Cardiac fibroblast (primary cell): Measurements from ENCODE around the gene CSF1R.
A peak's percentile ranks its signal among the peaks of the same experiment; 100 is the strongest.

Experiments
- DNase-seq, 2 donors: peaks; one replicate each; pipeline versions ENCODE4 v3.0.0 to v3.0.0-alpha.2; 2010; ENCODE audit warnings: low read depth in 2 of 2
- H3K4me3 ChIP-seq, 2 donors: replicated peaks in 1 of 2; 1 replicate in 1 of 2; 2 replicates in 1 of 2; pipeline ENCODE4 v1.5.1; 2011; ENCODE audit warnings: low read depth in 2 of 2, low read length in 2 of 2, mild to moderate bottlenecking in 2 of 2, moderate library complexity in 1 of 2
- TF ChIP-seq, protein P1 (sequence below): IDR thresholded peaks from one replicate; pipeline ENCODE4 v1.5.1; 2011; ENCODE audit warnings: low read depth, mild to moderate bottlenecking, low read length, inconsistent platforms

Gene CSF1R

DNA sequence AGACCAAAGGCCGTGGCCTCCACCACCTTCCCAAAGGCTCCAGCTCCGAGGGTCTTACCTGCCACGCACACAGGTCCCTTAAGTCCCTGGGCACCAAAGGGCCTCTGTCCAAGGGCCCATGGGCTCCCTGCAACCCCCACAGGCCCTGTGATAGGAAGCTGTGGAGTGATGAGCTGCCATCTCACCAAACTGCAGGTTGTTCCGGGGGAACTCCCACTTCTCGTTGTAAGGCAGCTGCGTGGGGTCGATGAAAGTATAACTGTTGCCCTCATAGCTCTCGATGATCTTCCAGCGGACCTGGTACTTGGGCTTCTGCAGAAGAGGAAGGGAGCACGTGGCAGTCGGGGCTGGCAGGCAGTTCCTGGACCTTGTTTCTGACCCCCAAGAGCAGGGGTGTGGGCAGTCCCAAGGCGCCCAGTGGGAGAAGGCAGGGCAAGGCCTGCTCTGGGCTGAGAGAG, 24.8 kb downstream of the CSF1R start:
- TF ChIP-seq, protein P1, sequence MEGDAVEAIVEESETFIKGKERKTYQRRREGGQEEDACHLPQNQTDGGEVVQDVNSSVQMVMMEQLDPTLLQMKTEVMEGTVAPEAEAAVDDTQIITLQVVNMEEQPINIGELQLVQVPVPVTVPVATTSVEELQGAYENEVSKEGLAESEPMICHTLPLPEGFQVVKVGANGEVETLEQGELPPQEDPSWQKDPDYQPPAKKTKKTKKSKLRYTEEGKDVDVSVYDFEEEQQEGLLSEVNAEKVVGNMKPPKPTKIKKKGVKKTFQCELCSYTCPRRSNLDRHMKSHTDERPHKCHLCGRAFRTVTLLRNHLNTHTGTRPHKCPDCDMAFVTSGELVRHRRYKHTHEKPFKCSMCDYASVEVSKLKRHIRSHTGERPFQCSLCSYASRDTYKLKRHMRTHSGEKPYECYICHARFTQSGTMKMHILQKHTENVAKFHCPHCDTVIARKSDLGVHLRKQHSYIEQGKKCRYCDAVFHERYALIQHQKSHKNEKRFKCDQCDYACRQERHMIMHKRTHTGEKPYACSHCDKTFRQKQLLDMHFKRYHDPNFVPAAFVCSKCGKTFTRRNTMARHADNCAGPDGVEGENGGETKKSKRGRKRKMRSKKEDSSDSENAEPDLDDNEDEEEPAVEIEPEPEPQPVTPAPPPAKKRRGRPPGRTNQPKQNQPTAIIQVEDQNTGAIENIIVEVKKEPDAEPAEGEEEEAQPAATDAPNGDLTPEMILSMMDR, result no peak

GRCh38 chr5:150060471-150060870, 25.9 kb downstream of the CSF1R start:
- DNase-seq, result no peak
- no peak overlapping the region for H3K4me3 ChIP-seq
- TF ChIP-seq, protein P1, result no peak

More for the DNA sequence above, 24.8 kb downstream of the CSF1R start:
- no peak for DNase-seq
- H3K4me3 ChIP-seq, result no peak overlapping the region

- DNase-seq, result no peak
- no peak overlapping the region for H3K4me3 ChIP-seq
- TF ChIP-seq, protein P1, result no peak
Observed at GRCh38 chr5:150059623-150060022, 26.7 kb downstream of the CSF1R start.

DNA sequence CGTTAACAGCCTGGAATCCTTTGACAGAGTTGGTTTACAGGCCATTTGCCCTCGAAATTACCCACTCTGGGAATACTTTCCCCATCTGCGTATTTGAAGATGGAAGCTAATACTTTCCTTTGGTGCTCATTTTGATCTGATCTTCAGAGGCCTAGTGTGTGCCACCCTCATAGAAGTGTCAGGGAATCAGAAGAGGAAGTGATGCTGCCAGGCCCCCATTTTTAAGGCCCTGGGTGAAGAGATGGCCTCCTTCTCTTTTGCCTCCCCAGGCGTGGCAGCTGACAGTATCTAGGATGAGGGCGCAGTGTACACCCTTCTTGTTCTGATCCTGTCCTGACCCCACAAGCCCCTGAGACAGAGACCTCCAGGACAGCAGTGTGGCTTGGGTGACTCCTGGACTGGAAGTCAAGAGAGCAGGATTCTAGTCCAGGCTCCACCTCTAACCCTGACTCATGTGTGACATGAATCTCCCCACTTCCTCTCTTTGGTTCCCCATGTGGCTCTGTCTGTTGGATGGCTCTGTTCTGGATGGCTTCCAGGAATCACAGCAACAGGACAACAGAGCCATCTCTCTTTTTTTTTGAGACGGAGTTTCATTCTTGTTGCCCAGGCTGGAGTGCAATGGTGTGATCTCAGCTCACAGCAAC, 27.8 kb downstream of the CSF1R start:
- peak; percentile 55 to 90 for DNase-seq
- H3K4me3 ChIP-seq, result no peak overlapping the region
- TF ChIP-seq, protein P1, result no peak

GRCh38 chr5:150057996-150058395, 28.4 kb downstream of the CSF1R start:
- peak in 1 of 2 donors; percentile 16 for DNase-seq
- no peak overlapping the region for H3K4me3 ChIP-seq
- TF ChIP-seq, protein P1, result no peak

- no peak overlapping the region for H3K4me3 ChIP-seq
- TF ChIP-seq, protein P1, result no peak
- no peak for DNase-seq
Observed at GRCh38 chr5:150057511-150057910, 28.8 kb downstream of the CSF1R start.

GRCh38 chr5:150057052-150057451, 29.3 kb downstream of the CSF1R start:
- no peak overlapping the region for H3K4me3 ChIP-seq
- DNase-seq, result no peak
- TF ChIP-seq, protein P1, result no peak
